SH-SY5Y (cell line): ENCODE data around the gene FBP2.

Experiments
- GATA2 ChIP-seq: IDR thresholded peaks from 2 replicates; pipeline ENCODE4 v1.6.1; 2011; ENCODE audit warnings: mild to moderate bottlenecking, low read depth, low read length
- GATA3 ChIP-seq: IDR thresholded peaks from 2 replicates; pipeline ENCODE4 v1.6.1; 2011; ENCODE audit warnings: low read depth, mild to moderate bottlenecking, low read length, moderate library complexity

DNA sequence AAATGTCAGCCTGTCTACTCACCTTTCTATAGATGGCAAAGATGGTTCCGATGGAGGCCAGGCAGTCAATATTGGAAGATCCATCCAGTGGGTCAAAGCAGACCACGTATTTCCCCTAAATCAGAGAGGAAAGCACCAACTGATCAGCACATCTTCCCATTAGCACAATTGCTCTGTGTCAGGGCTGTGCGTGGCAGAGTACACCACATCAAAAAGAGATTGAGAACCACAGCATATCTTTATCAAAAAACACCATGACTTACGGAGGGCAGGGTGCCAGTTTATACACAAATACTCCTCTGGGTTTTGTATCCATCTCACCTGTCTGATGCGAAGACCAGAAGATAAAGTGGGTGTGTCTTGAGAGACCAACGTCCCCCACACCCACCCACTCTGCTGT, 9.1 kb downstream of the FBP2 start:
- TF ChIP-seq GATA3, result no peak
- TF ChIP-seq GATA2, result no peak
